Measurements from ENCODE around the gene TXNDC8. TPM values are rescaled to one million over a fixed set of nuclear protein-coding genes. Genes with fewer than 3 reads are reported as not detected.

Gene TXNDC8
- total RNA-seq, 6 experiments from 2014 or later: not detected

GRCh38 chr9:110328763-110329162 is 8.9 kb downstream of the TXNDC8 start:
- no peaks in the 10 kb centered on the region for H3K36me3 Mint-ChIP-seq (ENCODE audit: low read depth)
- H3K4me1 Mint-ChIP-seq (ENCODE audit: low read depth): no peaks in the 10 kb centered on the region
- H3K9me3 Mint-ChIP-seq: no peaks in the 10 kb centered on the region

GRCh38 chr9:110327716-110328115 is 9.9 kb downstream of the TXNDC8 start:
- Mint-ChIP-seq H3K27me3 (ENCODE audit: insufficient read depth) (peaks cover 15% of the 10 kb centered on the region), H3K27ac (no peak overlapping the region), H3K36me3 (ENCODE audit: low read depth) (no peaks in the 10 kb centered on the region), H3K4me1 (ENCODE audit: low read depth) (no peaks in the 10 kb centered on the region), H3K9me3 (no peaks in the 10 kb centered on the region), H3K4me3 (no peak overlapping the region)
- DNase-seq: no peak
- no peak for TF ChIP-seq CTCF (IDR thresholded peaks at IDR 0.05)

More at GRCh38 chr9:110328763-110329162, 8.9 kb downstream of the TXNDC8 start:
- Mint-ChIP-seq H3K27ac (no peak overlapping the region), H3K4me3 (no peak overlapping the region), H3K27me3 (ENCODE audit: insufficient read depth) (peaks cover 15% of the 10 kb centered on the region)
- TF ChIP-seq CTCF (IDR thresholded peaks at IDR 0.05): no peak
- no peak for DNase-seq

- Mint-ChIP-seq H3K4me3 (no peak overlapping the region), H3K36me3 (ENCODE audit: low read depth) (no peaks in the 10 kb centered on the region), H3K4me1 (ENCODE audit: low read depth) (no peaks in the 10 kb centered on the region), H3K9me3 (no peaks in the 10 kb centered on the region), H3K27ac (no peak overlapping the region), H3K27me3 (ENCODE audit: insufficient read depth) (peaks cover 6% of the 10 kb centered on the region)
- TF ChIP-seq CTCF (IDR thresholded peaks at IDR 0.05): no peak
- no peak for DNase-seq
Observed at GRCh38 chr9:110323818-110324217, 13.8 kb downstream of the TXNDC8 start.

GRCh38 chr9:110320651-110321445 is 16.8 kb downstream of the TXNDC8 start:
- Mint-ChIP-seq H3K4me3 (no peak overlapping the region), H3K9me3 (no peaks in the 10 kb centered on the region), H3K27ac (no peak overlapping the region), H3K27me3 (ENCODE audit: insufficient read depth) (peaks cover 3% of the 10 kb centered on the region), H3K36me3 (ENCODE audit: low read depth) (no peaks in the 10 kb centered on the region), H3K4me1 (ENCODE audit: low read depth) (0 out of 2 replicates have a peak, but pooled peaks cover 4% of the 10 kb centered on the region)
- TF ChIP-seq CTCF (IDR thresholded peaks at IDR 0.05): no peak
- no peak for DNase-seq

GRCh38 chr9:110319781-110320492 is 17.7 kb downstream of the TXNDC8 start:
- Mint-ChIP-seq H3K27ac (no peak overlapping the region), H3K4me3 (no peak overlapping the region), H3K36me3 (ENCODE audit: low read depth) (no peaks in the 10 kb centered on the region), H3K9me3 (no peaks in the 10 kb centered on the region), H3K27me3 (ENCODE audit: insufficient read depth) (peaks cover 3% of the 10 kb centered on the region; the same call in 1 of the 2 replicates), H3K4me1 (ENCODE audit: low read depth) (0 out of 2 replicates have a peak, but pooled peaks cover 4% of the 10 kb centered on the region)
- TF ChIP-seq CTCF (IDR thresholded peaks at IDR 0.05): no peak
- no peak for DNase-seq

Data from HFFc6 (cell line).